WTC11 (cell line): Measurements from ENCODE around the gene F13A1. TPM values are rescaled to one million over a fixed set of nuclear protein-coding genes. Genes with fewer than 3 reads are reported as not detected.

ENCODE experiments used
- ATAC-seq: fragments of 200-7000 bp; cut with Tn5 transposase; 2 replicates; pipeline ENCODE4 v1.10.0; 2021; ENCODE audit warnings: mild to moderate bottlenecking, moderate library complexity
- CTCF ChIA-PET: fragments of 300-600 bp; sonication (Branson Sonifier 250); formaldehyde crosslinking; loops from one replicate; lab custom pipeline; 2021; ENCODE audit warnings: antibody characterized with exemption; lab: Charles Lee
- POLR2A ChIA-PET: fragments of 350-600 bp; sonication (Branson Sonifier 250); formaldehyde crosslinking; loops from one replicate; lab custom pipeline; 2021; ENCODE audit warnings: antibody characterized with exemption; lab: Charles Lee
- DNase-seq: peaks from one replicate; pipeline ENCODE4 v3.0.0; 2021; ENCODE audit warnings: low spot score
- H3K27ac Mint-ChIP-seq: 2 replicates; pipeline ENCODE4 v1.8.0; 2021; ENCODE audit warnings: mixed read lengths
- H3K27me3 Mint-ChIP-seq: 2 replicates; pipeline ENCODE4 v1.8.0; 2021; ENCODE audit warnings: low read depth, mild to moderate bottlenecking, moderate library complexity, mixed read lengths
- H3K36me3 Mint-ChIP-seq: 2 replicates; pipeline ENCODE4 v1.8.0; 2021; ENCODE audit warnings: mixed read lengths
- H3K4me1 Mint-ChIP-seq: 2 replicates; pipeline ENCODE4 v1.8.0; 2022; ENCODE audit warnings: mixed read lengths
- H3K4me3 Mint-ChIP-seq: 2 replicates; pipeline ENCODE4 v1.8.0; 2021; ENCODE audit warnings: mild to moderate bottlenecking, moderate library complexity, mixed read lengths
- H3K9me3 Mint-ChIP-seq: 2 replicates; pipeline ENCODE4 v1.8.0; 2021; ENCODE audit warnings: mixed read lengths
- AR ChIP-seq: fragments of 250-450 bp; sonication (Bioruptor Pico); IDR thresholded peaks from 2 replicates; pipeline ENCODE4 v1.9.0; 2021; ENCODE audit warnings: mild to moderate bottlenecking
- ATF1 ChIP-seq: sonication (generic); formaldehyde crosslinking; IDR thresholded peaks from 2 replicates; pipeline ENCODE4 v1.8.1; 2023; ENCODE audit warnings: mild to moderate bottlenecking, moderate library complexity, missing genetic modification reagents
- ELF4 ChIP-seq: sonication (generic); formaldehyde crosslinking; IDR thresholded peaks from 2 replicates; pipeline ENCODE4 v1.8.1; 2022; ENCODE audit warnings: low read depth, mild to moderate bottlenecking, moderate library complexity, missing genetic modification reagents
- EMX1 ChIP-seq: fragments of 250-450 bp; sonication (Bioruptor Pico); IDR thresholded peaks from 2 replicates; pipeline ENCODE4 v1.8.0; 2021; ENCODE audit warnings: mild to moderate bottlenecking
- ERG ChIP-seq: fragments of 250-450 bp; sonication (Bioruptor Pico); IDR thresholded peaks from 2 replicates; pipeline ENCODE4 v1.8.0; 2021; ENCODE audit warnings: mild to moderate bottlenecking
- ESRRA ChIP-seq: sonication (generic); formaldehyde crosslinking; IDR thresholded peaks from 2 replicates; pipeline ENCODE4 v1.8.1; 2022; ENCODE audit warnings: mild to moderate bottlenecking, missing genetic modification reagents, borderline replicate concordance
- FOXP4 ChIP-seq: sonication (generic); formaldehyde crosslinking; IDR thresholded peaks from 2 replicates; pipeline ENCODE4 v1.8.0; 2022; ENCODE audit warnings: mild to moderate bottlenecking, missing genetic modification reagents
- MAX ChIP-seq: sonication (generic); formaldehyde crosslinking; IDR thresholded peaks from 2 replicates; pipeline ENCODE4 v1.8.0; 2022; ENCODE audit warnings: mild to moderate bottlenecking, missing genetic modification reagents
- NFATC4 ChIP-seq: fragments of 250-450 bp; sonication (Bioruptor Pico); IDR thresholded peaks from 2 replicates; pipeline ENCODE4 v1.9.0; 2021; ENCODE audit warnings: mild to moderate bottlenecking
- OVOL2 ChIP-seq: fragments of 250-450 bp; sonication (Bioruptor Pico); IDR thresholded peaks from 2 replicates; pipeline ENCODE4 v1.9.0; 2021; ENCODE audit warnings: mild to moderate bottlenecking, borderline replicate concordance
- PREB ChIP-seq: sonication (generic); formaldehyde crosslinking; IDR thresholded peaks from 2 replicates; pipeline ENCODE4 v1.8.1; 2022; ENCODE audit warnings: mild to moderate bottlenecking, missing genetic modification reagents, moderate library complexity, borderline replicate concordance
- PRRX2 ChIP-seq: fragments of 250-450 bp; sonication (Bioruptor Pico); IDR thresholded peaks from 2 replicates; pipeline ENCODE4 v1.8.0; 2021; ENCODE audit warnings: mild to moderate bottlenecking
- SMAD3 ChIP-seq: sonication (generic); formaldehyde crosslinking; IDR thresholded peaks from 2 replicates; pipeline ENCODE4 v1.8.0; 2022; ENCODE audit warnings: missing genetic modification reagents, mild to moderate bottlenecking, borderline replicate concordance
- USF1 ChIP-seq: sonication (generic); formaldehyde crosslinking; IDR thresholded peaks from 2 replicates; pipeline ENCODE4 v1.8.0; 2022; ENCODE audit warnings: mild to moderate bottlenecking, missing genetic modification reagents
- ZBTB43 ChIP-seq: sonication (generic); formaldehyde crosslinking; IDR thresholded peaks from 2 replicates; pipeline ENCODE4 v1.8.1; 2023; ENCODE audit warnings: mild to moderate bottlenecking, missing genetic modification reagents
- ZNF121 ChIP-seq: sonication (generic); formaldehyde crosslinking; IDR thresholded peaks from 2 replicates; pipeline ENCODE4 v1.8.0; 2023; ENCODE audit warnings: missing genetic modification reagents
- ZNF219 ChIP-seq: sonication (generic); formaldehyde crosslinking; IDR thresholded peaks from 2 replicates; pipeline ENCODE4 v1.8.0; 2023; ENCODE audit warnings: missing genetic modification reagents, mild to moderate bottlenecking, borderline replicate concordance
- ZNF317 ChIP-seq: sonication (generic); formaldehyde crosslinking; IDR thresholded peaks from 2 replicates; pipeline ENCODE4 v1.8.1; 2023; ENCODE audit warnings: low read depth, mild to moderate bottlenecking, moderate library complexity, missing genetic modification reagents, borderline replicate concordance
- ZNF396 ChIP-seq: fragments of 250-450 bp; sonication (Bioruptor Pico); IDR thresholded peaks from 2 replicates; pipeline ENCODE4 v1.8.0; 2021; ENCODE audit warnings: mild to moderate bottlenecking, moderate library complexity, borderline replicate concordance
- ZNF416 ChIP-seq: fragments of 250-450 bp; sonication (Bioruptor Pico); IDR thresholded peaks from 2 replicates; pipeline ENCODE4 v1.9.0; 2021; ENCODE audit warnings: mild to moderate bottlenecking, inconsistent platforms
- ZSCAN18 ChIP-seq: fragments of 250-450 bp; sonication (Bioruptor Pico); IDR thresholded peaks from 2 replicates; pipeline ENCODE4 v2.1.2; 2022; ENCODE audit warnings: mild to moderate bottlenecking, moderate library complexity
- total RNA-seq: library from RNA; stranded (reverse); gene quantifications from 3 replicates; pipeline ENCODE4 v1.2.3, GENCODE V29; 2021

The F13A1 gene
- total RNA-seq, 1 experiment from 2014 or later = 1.0 TPM

GRCh38 chr6:6218759-6219085 is 101.7 kb downstream of the F13A1 start (continued):
- no peak for TF ChIP-seq ZNF219 (CRISPR knock-in tag)
- no peak for TF ChIP-seq PRRX2 (CRISPR knock-in tag)
- no peak for TF ChIP-seq NFATC4 (CRISPR knock-in tag)

- Mint-ChIP-seq H3K4me1 (peaks cover 5% of the 10 kb centered on the region), H3K9me3 (0 out of 2 replicates have a peak, but pooled peaks cover 3% of the 10 kb centered on the region), H3K4me3 (no peak overlapping the region), H3K27me3 (no peaks in the 10 kb centered on the region), H3K36me3 (no peaks in the 10 kb centered on the region), H3K27ac (no peak overlapping the region)
- CTCF ChIA-PET = interaction anchor here (0.7 to 1.2 kb wide), 6 partner anchors 13 to 329 kb away, joined by 3 to 6 read pairs (median 4); no protein-coding TSS in a partner anchor
- no peak for DNase-seq
- TF ChIP-seq ZNF416 (CRISPR knock-in tag) (no peak), PREB (CRISPR knock-in tag) (no peak), MAX (CRISPR knock-in tag) (no peak), ELF4 (CRISPR knock-in tag) (no peak), USF1 (CRISPR knock-in tag) (no peak), ZSCAN18 (no peak), ZNF396 (CRISPR knock-in tag) (no peak), EMX1 (CRISPR knock-in tag) (no peak), AR (CRISPR knock-in tag) (no peak), OVOL2 (CRISPR knock-in tag) (no peak), ZNF317 (CRISPR knock-in tag) (no peak), FOXP4 (CRISPR knock-in tag) (no peak), ERG (CRISPR knock-in tag) (no peak), ATF1 (CRISPR knock-in tag) (no peak), SMAD3 (CRISPR knock-in tag) (no peak), ZNF121 (CRISPR knock-in tag) (no peak), ESRRA (CRISPR knock-in tag) (no peak), ZBTB43 (CRISPR knock-in tag) (no peak)
- POLR2A ChIA-PET = interaction anchor here (0.5 to 0.7 kb wide), 2 partner anchors 20 to 38 kb away, joined by 3 read pairs; no protein-coding TSS in a partner anchor
- peak; percentile 61 for ATAC-seq
Observed at GRCh38 chr6:6217855-6218758, 102.4 kb downstream of the F13A1 start.
